GM18526 (cell line): Measurements from ENCODE around the gene GLRA1.

Source experiments
- POLR2A ChIP-seq: IDR thresholded peaks from 3 replicates; pipeline ENCODE4 v1.6.1; 2011; ENCODE audit not compliant: insufficient read length; ENCODE audit errors: extremely low read depth

The GLRA1 gene

DNA sequence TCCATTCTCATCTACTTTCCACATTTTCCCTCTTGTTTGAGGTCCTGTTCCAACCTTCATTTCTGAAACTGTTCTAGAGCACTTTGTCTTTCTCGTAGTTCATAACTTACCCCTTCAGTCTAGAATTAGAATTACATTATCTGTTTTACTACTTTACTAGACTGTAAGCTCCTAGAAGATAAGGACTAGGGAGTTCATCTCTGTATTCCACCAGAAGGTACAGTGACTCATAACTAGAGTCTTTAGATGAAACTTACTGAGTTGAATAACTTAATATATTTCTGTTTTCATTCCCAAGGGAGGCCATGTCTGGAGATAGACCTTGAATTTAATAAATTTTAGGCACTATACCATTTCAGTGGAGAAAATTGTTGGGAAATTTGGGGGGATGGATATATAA is 114.2 kb downstream of the GLRA1 start:
- TF ChIP-seq POLR2A: no peak

DNA sequence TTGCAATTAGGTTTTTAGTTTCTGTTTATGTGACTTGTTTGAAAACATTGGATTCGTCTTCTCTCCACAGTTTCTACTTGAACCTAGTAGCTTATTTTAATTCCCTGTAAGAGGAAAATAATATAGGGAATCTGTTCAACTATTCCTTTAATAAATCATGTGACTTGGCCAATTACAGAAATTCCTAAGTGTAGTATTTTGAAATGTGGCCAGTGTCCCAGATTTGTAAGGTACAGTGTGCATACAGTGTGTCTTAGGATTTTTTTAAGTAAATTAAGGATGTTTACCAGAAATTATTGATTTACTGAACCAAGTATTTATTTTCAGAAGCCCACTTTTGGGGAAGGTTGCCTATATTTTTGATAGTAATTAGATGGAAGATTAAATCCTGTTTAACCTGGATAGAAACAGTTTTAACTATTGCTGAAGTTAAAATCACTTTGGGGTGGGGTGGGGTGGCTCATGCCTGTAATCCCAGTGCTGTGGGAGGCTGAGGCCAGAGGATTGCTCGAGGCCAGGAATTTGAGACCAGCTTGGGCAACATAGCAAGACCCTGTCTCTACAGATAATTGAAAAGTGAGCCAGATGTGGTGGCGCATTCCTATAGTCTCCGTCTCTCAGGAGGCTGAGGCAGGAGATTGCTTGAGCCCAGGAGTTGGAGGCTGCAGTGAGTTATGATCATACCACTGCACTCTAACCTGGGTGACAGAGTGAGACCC is 116.0 kb downstream of the GLRA1 start:
- TF ChIP-seq POLR2A: no peak

DNA sequence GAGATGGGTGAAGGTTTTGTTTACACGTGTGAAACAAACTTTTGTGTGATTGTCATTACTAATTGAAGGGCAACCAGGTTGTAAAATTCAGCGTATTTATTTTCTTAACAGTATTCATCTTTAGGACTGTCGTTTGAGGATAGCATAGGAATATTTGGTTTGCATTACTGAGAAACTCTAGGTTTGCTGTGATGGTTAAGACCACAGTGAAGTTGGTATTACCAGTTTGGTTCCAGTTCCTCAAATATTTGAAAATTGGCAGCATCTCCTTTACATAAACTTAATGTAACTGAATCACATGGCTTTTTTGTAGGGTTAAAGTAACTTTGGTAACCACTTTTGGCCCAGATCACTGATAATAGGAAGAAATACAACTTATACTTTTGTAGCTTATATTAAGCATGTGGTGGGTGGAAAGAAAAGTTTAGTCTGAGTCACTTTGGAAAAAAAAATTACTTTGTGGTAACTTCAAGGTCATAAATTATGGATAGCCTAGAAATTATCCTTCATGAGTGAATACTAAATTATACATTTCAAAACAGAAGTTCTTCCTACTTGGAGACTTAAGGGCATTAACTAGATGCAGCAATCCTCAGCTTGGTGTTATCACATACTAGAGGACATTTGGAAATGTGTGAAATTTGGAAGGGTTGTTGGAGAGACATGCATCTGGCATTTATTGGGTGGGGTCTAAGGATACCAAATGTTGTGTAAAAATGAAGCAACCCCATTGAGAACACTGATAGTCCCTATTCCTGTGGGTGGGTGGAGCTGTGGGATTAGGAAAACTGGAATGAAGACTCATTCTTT is 119.0 kb downstream of the GLRA1 start:
- no peak for TF ChIP-seq POLR2A

DNA sequence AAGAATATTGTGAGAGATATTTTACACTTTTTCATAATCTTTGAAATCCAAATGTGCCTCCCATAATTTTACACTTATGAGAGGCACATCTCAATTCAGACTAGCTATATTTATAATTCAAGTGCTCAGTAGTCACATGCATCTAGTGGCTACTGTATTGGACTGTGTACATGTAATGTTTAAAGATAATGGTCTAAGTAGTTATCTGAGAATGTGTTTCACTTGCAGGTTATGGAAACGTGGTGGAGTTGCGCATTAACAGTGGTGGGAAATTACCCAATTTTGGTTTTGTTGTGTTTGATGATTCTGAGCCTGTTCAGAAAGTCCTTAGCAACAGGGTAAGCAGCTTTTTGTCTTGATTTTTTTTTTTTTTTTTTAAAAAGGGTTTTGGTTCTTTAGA is 124.1 kb downstream of the GLRA1 start:
- TF ChIP-seq POLR2A: no peak

DNA sequence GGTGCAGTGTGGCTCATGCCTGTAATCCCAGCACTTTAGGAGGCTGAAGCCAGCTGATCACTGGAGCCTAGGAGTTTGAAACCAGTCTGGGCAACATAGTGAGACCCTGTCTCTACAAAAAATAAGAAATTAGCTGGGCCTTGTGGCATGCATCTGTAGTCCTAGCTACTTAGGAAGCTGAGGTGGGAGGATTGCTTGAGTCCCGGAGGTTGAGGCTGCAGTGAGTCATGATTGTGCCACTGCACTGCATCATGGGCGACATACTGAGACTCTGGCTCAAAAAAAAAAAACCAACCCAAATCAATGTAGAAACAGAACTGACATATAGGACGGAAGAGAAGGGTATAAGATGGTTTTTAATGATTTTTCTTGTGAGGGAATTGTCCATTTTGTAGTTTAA is 125.2 kb downstream of the GLRA1 start:
- TF ChIP-seq POLR2A: no peak

DNA sequence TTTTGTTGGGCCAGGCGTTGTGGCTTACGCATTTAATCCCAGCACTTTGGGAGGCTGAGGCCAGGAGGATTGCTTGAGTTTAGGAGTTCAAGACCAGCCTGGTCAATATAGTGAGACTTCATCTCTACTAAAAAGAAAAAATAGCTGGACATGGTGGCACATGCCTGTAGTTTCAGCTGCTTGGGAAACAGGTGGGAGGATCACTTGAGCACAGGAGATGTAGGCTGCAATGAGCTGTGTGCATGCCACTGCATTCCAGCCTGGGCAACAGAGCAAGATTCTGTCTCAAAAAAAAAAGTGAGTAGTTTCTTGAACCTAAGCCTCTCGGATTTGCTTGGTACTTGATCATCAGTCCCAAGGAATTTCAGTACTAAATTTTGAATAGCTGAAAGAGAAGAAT is 126.0 kb downstream of the GLRA1 start:
- no peak for TF ChIP-seq POLR2A

DNA sequence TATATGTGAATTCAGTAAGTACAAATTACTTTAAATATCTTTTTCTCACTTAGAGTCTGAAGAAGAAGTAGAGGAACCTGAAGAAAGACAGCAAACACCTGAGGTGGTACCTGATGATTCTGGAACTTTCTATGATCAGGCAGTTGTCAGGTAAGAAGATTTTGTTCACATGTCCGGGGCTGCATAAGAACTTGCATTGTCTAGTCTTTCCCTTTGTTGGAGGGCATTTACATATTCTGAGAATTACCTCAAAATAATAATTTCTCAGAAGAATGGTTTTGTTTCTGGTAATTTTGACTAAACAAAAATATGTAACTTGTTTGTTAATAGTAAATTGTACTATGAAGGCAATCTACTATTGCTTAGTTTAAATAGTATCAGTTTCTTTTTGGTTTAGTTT is 129.2 kb downstream of the GLRA1 start:
- no peak for TF ChIP-seq POLR2A

DNA sequence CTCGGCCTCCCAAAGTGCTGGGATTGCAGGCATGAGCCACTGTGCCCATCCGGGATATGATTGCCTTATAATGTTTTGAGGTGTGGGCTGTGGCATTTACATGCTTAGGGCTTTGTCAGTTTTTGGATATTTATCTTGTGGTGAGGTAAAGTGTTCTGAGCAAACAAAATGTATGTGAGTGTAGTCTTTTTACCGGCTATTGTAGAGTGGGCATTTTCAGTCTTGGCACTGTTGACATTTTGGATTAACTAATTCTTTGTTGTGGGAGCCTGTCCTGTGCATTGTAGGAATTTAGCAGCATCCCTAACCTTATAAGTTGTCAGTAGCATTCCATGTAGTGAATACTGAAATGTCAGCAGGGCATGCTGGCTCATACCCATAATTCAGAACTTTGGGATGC is 131.3 kb downstream of the GLRA1 start:
- no peak for TF ChIP-seq POLR2A

DNA sequence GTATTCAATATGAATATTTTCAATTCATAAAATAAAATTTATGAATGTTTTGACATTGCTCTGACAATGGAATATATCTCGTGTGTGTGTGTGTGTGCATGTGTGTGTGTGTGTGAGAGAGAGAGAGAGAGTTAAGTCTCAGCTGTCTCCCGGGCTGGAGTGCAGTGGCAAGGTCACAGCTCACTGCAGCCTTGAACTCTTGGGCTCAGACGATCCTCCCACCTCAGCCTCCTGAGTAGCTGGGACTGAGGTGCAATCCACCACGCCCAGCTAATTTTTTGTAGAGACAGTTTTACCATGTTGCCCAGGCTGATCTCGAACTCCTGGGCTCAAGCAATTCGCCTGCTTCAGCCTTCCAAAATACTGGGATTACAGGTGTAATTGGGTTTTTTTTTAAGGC is 136.8 kb downstream of the GLRA1 start:
- TF ChIP-seq POLR2A: no peak

GRCh38 chr5:151786468-151786867 is 138.2 kb downstream of the GLRA1 start:
- no peak for TF ChIP-seq POLR2A

GRCh38 chr5:151784141-151784540 is 140.5 kb downstream of the GLRA1 start:
- no peak for TF ChIP-seq POLR2A

DNA sequence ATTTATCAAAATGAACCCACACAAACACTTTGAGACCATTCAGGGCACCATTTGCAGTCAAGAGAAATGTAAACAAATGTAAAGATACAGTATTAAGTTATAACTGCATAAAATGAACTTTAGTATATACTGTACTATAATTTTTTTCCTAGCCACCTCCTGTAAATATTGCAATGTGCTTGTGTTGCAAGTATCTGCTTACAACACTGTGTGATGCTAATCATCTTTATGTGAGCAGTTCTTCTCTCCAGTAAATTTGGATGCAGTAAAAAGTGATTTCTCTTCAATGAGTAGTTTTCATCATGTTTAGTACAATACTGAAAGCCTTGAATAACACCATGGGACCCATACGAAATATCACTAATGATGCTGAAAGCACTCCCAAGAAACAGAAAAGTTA is 143.4 kb downstream of the GLRA1 start:
- no peak for TF ChIP-seq POLR2A

DNA sequence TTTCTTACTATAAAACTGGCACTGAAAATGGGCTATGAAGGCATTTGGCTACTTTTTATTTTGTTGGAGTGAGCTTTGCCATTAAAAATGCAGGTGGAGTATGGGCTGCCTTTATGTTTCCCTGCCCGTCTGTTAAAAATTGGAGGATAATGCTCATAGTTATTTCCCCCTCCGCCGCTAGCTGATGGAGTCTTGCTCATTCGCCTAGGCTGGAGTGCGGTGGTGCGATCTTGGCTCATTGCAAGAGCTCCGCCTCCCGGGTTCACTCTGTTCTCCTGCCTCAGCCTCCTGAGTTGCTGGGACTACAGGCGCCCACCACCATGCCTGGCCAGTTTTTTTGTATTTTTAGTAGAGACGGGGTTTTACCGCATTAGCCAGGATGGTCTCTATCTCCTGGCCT is 144.3 kb downstream of the GLRA1 start:
- no peak for TF ChIP-seq POLR2A

- no peak for TF ChIP-seq POLR2A
Observed at GRCh38 chr5:151779531-151780125, 145.0 kb downstream of the GLRA1 start.

GRCh38 chr5:151775025-151775606 is 149.5 kb downstream of the GLRA1 start:
- no peak for TF ChIP-seq POLR2A

- TF ChIP-seq POLR2A: no peak
Observed at GRCh38 chr5:151773951-151774350, 150.7 kb downstream of the GLRA1 start.
